Measurements from ENCODE around the gene TM9SF4.
"Not testable (repeated sequence)": the region's sequence is repeated elsewhere in the genome, so short reads cannot be mapped to it uniquely, and the experiment has no call there.

Gene TM9SF4

DNA sequence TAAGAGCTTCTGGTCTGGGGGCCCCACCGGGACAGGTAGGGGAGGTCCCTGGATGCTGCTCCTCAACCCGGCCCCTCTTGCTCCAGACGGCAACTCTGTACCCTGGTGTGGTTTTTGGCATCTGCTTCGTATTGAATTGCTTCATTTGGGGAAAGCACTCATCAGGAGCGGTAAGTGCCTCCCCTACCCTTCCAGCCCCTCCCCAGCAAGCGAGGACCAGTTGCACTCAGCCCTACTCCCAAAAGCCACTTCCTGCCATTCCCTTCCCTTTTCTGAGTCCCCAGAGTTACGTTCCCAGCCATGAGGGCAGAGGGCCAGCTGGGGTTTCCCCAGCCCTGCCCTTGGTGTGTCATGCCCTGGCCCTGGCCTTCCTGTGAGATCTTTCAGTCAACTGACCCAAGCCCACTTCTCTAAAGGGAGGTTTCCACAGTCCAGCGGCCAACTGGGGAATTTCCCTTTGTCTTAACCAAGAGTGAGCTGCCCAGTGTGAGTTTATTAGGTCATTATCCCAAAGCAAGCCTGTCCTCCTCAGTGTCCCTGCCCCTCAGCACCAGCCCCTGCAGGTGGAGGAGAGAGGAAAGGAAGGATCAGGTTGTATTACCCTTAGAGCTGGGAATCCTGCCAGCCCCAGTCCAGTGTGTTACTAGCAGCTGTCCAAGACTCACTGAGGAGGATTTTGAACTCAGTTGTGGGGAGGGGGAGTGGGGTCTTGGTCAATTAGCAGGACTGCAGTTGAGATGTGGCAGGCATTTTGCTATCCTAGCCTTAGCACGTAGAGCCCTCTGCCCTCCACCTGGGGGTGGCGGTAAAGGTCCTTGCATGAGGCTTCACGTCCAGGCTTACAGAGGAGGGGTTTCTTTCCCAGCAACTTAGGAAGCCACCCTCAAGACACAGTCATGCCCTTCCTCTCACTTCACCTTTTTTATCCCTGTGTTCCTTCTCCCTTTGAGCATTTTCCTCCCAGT lies 45.8 kb downstream of the TM9SF4 start:
- DNase-seq (ENCODE audit: low read depth in 1 of 2, low spot score in 1 of 2) = no peak

DNA sequence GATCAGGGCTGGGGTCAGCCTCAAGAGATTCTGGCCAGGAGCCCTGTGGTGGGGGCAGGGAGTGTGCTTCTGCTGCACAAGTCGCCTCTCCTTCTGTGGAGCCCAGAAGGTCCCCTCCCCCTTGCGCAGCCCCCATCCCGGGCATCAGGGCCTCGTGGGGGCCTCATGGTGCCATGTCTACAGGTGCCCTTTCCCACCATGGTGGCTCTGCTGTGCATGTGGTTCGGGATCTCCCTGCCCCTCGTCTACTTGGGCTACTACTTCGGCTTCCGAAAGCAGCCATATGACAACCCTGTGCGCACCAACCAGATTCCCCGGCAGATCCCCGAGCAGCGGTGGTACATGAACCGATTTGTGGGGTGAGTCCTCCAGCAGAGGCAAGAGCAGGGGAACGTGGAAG lies 48.1 kb downstream of the TM9SF4 start:
- no peak for DNase-seq (ENCODE audit: low read depth in 1 of 2, low spot score in 1 of 2)

DNA sequence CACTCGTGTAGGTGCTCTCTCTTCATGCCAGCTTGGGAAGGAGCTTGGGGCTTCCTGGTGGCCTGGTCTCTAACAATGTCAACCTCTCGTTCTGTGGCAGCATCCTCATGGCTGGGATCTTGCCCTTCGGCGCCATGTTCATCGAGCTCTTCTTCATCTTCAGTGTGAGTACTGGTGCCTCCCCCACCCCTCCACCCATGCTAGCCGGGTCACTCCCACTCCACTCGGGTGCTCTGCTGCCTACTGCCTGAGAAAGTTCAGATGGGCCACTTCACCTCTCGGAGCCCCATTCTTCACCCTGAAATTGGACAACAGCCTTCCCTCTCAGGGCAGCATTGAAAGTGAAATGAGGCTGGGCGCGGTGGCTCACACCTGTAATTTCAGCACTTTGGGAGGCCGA lies 48.8 kb downstream of the TM9SF4 start:
- no peak for DNase-seq (ENCODE audit: low read depth in 1 of 2, low spot score in 1 of 2)

DNA sequence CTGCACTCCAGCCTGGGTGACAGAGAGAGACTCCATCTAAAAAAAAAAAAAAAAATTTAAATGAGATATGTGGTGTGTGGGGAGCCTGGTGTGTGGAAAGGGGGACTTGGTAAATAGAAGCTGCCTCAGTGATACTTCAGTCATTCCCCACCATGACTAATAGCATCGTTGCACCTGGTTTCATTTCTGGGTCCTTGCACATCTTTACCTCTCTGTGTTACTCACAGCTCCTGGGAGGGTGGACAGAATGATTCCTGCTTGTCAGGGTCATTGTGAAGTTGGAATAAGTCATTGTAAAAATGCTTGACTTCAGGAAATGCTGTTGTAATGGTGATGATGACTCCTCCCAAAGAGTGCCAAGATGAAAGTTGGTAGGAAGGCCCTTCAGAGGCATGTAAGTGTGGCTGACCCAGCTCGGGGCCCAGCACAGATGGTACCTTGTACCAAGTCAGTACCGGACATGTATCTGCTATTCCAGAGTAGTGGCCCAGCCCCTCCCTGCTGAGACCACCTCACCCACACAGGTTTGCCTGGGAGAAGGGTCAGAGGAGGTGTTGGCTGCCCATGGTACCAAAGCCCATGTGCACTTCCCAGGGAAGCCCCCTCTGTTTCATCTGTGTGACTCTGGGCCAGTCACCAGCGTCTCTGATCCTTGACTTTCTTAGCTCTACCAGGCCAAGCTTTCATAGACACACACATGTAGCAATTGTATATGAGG lies 49.6 kb downstream of the TM9SF4 start:
- no peak for DNase-seq (ENCODE audit: low read depth in 1 of 2, low spot score in 1 of 2)

DNA sequence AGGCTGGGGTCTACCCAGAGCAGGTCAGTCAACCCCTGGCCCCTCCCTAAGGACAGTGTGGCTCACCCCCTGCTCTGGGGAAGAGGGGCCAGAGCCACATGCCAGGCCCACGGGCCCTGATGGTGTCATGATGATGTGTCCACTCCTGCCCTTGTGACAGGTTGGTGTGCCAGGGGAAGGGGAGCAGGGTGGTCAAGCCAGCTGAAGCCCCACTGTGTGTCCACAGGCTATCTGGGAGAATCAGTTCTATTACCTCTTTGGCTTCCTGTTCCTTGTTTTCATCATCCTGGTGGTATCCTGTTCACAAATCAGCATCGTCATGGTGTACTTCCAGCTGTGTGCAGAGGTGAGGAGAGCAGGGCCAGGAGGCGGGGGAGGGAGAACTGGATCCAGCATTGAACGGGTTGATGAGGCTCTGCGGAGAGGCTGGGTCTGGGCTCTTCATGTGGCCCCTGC lies 50.3 kb downstream of the TM9SF4 start:
- no peak for DNase-seq (ENCODE audit: low read depth in 1 of 2, low spot score in 1 of 2)

DNA sequence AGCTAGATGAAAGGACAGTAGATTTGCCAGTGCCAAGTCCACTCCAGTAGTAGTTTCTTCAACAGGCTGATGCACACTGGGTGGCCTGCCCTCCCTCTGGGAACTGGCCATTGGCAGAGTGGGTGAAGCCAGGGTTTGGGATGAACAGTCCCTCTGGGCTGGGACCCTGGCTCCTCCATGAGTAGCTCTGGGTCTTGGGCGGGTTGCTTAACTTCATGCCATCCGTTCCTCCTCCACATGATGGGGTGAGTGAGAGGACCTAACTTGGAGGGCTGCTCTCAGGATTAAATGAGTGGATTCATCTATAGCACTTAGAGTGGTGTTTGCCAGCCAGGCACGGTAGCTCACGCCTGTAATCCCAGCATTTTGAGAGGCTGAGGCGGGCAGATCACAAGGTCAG lies 50.8 kb downstream of the TM9SF4 start:
- DNase-seq (ENCODE audit: low read depth in 1 of 2, low spot score in 1 of 2) = no peak

DNA sequence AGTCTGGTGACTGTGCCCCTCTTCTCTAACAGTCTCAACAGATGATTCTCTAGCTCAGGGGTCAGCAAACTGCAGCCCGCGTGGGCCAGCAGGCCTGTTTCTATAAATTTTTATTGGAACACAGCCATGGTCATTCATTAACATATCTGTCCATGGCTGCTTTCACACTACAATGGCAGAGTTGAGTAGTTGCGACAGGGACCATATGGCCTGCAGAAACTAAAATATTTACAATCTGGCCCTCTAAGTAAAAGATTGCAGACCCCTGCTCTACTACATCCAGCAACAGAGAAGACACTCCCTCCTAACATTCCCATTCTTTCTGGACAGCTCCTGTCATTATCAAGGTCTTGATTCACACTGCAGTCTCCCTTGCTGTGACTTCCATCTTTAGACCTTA lies 52.8 kb downstream of the TM9SF4 start:
- no peak for DNase-seq (ENCODE audit: low read depth in 1 of 2, low spot score in 1 of 2)

DNA sequence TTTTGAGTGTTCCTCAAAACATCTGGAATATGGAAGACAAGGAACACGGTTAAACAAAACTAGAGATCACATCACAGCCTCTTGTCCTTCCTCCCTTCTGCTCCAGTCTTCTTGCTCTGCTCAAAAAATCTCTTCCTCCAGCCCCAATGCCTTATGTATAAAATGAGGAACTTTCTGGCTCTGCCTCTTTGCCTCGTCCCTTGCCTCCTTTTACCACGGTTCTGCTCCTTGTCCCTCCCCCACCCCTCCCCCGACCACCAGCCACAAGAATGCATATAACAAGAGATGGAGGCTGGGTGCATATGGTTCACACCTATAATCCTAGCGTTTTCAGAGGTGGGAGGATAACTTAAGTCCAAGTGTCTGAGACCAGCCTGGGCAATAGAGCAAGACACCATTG lies 54.4 kb downstream of the TM9SF4 start:
- DNase-seq (ENCODE audit: low read depth in 1 of 2, low spot score in 1 of 2) = no peak

DNA sequence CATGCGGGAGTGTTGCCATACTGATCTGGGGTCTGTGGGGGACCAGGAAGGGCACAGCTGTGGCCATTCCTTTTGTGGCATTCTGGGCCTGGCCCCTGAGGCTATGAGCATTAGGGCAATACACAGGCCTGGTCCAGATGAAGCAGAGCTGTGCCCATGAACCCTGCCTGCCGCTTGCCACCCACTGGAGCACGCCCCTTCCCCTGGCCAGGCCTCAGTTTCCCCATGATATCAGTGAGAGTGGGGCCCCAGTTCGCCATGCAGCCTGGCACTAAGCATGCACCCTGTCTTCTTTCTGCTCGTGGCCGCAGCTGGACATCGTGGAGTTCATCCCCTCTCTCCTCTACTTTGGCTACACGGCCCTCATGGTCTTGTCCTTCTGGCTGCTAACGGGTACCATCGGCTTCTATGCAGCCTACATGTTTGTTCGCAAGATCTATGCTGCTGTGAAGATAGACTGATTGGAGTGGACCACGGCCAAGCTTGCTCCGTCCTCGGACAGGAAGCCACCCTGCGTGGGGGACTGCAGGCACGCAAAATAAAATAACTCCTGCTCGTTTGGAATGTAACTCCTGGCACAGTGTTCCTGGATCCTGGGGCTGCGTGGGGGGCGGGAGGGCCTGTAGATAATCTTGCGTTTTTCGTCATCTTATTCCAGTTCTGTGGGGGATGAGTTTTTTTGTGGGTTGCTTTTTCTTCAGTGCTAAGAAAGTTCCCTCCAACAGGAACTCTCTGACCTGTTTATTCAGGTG lies 55.6 kb downstream of the TM9SF4 start:
- no peak for DNase-seq (ENCODE audit: low read depth in 1 of 2, low spot score in 1 of 2)

DNA sequence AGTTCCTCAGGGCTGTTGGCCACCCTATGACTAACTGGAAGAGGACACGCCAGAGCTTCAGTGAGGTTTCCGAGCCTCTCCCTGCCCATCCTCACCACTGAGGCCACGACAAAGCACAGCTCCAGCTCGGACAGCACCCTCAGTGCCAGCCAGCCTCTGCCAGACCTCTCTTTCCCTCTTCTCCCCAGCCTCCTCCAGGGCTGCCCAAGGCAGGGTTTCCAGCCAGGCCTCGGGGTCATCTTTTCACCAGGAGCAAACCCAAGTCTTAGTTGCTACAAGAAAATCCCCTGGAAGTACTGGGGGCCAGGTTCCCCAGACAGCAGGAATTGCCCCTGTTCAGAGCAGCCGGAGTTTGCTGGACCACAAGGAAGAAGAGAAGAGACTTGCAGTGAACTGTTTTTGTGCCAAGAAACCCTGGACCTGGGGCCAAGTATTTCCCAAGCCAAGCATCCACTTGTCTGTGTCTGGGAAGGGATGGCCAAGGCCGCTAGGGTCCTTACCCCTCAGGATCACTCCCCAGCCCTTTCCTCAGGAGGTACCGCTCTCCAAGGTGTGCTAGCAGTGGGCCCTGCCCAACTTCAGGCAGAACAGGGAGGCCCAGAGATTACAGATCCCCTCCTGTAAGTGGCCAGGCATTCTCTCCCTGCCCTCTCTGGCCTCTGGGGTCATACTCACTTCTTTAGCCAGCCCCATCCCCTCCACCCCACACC lies 56.5 kb downstream of the TM9SF4 start:
- no peak for DNase-seq (ENCODE audit: low read depth in 1 of 2, low spot score in 1 of 2)

DNA sequence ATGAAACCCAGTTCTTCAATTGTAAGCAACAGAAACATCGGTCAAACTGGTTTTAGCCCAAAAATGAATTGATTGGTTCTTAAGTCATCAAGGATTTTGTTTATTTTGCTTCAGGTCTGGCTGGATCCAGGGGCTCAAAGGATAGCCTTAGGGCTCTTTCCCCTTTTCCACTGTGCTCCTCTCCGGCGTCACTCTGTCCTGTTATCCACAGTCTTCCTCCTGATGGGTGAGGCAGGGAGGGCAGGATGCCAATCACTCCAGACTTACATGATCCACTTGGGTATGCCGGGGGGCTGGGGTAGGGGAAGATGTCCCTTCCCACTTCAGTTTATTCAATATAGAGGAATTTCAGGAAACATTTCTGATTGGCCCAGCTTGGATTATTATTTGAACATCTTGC lies 58.0 kb downstream of the TM9SF4 start:
- no peak for DNase-seq (ENCODE audit: low read depth in 1 of 2, low spot score in 1 of 2)

DNA sequence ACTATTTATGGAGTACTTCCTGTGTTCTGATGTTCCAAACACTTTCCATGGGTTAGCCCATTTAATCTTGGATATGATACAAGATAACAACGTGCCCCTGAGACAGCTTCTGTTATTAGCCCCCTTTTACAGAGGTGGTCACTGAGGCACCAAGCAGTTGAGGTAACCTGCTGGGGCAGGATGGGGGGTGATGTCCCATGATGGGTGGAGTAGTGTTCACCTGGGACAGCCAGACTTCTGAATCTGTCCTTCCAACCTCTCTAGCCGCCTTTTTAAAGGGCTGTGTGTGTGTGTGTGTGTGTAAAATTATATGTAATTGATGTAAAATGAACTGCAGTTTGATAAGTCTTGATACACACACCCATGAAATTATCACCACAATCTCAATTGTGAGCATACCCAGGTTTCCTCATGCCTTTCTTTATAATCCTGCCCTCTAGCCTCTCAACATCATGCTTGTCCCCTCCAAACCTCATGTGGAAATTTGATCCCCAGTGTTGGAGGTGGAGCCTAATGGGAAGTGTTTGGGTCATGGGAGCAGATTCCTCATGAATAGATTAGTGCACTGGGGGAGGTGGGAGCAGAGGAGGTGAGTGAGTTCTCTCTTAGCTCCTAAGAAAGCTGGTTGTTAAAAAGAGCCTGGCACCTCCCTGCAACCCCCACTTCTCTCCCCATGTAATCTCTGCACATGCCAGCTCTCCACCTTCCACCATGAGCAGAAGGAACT lies 58.8 kb downstream of the TM9SF4 start:
- no peak for DNase-seq (ENCODE audit: low read depth in 1 of 2, low spot score in 1 of 2)

DNA sequence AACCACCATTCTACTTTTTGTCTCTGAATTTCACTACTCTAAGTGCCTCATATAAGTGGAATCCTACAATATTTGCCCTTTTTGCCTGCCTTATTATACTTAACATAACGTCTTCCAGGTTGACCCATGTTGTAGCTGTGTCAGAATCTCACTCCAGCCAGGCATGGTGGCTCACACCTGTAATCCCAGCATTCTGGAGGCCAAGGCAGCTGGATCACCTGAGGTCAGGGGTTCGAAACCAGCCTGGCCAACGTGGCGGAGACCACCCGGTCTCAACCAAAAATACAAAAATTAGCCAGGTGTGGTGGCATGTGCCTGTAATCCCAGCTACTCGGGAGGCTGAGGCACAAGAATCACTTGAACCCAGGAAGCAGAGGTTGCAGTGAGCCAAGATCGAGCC lies 68.2 kb downstream of the TM9SF4 start:
- not testable (repeated sequence) for DNase-seq (ENCODE audit: low read depth in 1 of 2, low spot score in 1 of 2)

DNA sequence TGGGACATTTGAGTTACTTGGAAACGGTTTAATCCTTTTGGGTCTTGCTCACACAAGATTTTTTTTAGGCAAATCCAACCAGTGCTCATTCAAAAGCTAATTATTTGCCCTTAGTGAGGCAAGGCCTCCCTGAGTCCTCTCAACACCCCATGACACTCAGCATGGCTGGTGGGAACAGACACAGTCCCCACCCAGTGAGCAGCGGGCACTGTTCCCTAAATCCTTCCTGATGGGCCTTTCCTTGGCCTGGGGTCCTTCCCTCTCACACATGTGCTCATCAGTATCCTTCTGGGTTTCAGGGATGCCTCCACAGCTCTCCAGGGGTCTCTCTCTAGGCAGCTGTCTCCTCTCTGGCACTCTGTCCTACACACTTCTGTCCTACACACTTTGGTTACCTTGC lies 70.0 kb downstream of the TM9SF4 start:
- no peak for DNase-seq (ENCODE audit: low read depth in 1 of 2, low spot score in 1 of 2)

DNA sequence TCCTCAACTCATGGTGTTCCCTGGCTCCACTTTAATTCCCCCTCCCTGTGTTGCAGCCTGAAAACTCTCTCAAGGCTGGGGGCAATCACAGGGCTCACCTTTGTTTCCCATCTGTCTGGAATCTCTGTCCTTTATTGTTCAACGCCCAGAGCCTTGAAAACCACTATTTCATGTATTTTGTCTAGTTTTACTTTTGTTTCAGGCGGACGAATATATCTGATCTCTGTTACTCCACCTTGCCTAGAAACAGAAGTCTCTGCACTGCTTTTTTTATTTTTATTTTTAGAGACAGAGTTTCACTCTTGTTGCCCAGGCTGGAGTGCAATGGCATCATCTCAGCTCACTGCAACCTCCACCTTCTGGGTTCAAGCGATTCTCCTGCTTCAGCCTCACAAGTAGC lies 70.4 kb downstream of the TM9SF4 start:
- DNase-seq (ENCODE audit: low read depth in 1 of 2, low spot score in 1 of 2) = no peak

DNA sequence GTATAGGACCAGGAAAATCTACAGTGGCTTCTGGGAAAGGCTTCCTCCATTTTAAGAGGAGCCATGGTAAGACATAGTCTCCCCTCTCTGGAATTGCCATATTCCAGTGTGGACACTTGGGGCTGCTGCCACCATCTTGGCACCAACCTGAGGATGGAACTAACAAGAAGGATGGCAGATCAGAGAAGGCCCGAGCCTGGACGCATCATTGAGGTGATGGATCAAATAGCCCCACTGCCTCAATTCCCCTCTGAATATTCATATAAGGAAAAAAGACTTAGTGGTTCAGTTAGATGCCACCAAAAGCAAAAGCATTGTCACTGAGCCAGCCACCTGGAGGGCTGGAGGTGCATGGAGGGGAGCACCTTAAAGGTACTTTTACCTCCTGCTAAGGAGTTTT lies 72.1 kb downstream of the TM9SF4 start:
- no peak for DNase-seq (ENCODE audit: low read depth in 1 of 2, low spot score in 1 of 2)

DNA sequence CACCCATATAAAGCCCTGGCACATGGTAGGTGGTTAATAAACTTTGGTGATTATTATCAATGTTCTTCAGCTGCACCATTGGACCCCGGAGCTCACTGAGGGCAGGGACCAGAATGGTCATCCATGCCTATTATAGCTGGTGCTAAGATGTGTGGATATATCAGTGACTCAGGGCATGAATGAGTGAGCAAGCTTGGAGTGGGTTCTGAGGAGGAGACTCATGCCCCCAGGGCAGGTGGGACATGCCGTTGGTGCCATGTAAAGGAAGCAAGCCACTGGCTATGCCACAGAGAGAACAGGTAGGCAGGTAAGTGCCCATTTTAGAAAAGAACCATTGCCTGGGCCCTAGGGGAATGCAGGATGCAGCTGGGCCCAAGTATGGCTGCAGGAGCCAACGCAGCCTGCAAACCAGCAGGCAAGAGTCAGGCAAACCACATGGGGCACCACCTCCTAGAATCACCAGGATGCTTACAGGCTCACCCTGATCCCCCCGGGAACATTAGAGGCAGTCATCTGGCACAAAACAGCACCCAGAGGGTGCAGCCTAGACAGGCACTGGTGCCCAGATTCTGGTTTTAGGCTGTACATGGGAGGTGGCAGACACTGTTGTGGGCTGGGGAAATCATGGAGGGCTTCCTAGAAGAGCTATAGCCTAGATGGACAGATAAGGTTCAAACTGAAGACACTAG lies 74.6 kb downstream of the TM9SF4 start:
- no peak for DNase-seq (ENCODE audit: low read depth in 1 of 2, low spot score in 1 of 2)

DNA sequence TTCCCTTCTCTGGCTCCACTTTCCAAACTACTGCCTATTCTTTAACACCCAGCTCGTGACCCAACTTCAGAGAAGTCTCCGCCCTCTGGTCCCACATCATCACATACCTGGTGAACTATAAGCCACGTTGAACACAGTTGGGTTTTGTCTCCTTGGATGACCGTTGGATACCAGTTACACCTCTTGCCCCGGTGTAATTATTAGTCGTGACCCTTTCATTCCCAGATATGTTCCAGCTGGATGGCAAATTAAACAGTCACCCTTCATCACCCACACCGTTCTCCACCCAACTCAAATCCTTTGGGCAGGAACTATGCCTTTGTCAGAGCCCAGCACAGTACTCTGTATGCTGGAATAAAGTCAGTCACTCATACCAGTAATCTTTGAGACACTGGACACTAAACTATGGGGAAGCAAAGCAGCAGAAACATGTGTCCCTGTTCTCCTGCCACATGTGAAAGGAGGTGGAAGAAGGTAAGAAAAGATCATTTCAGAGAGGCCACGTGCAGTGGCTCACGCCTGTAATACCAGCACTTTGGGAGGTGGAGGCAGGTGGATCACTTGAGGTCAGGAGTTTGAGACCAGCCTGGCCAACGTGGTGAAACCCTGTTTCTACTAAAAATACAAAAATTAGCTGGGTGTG lies 75.6 kb downstream of the TM9SF4 start:
- no peak for DNase-seq (ENCODE audit: low read depth in 1 of 2, low spot score in 1 of 2)

DNA sequence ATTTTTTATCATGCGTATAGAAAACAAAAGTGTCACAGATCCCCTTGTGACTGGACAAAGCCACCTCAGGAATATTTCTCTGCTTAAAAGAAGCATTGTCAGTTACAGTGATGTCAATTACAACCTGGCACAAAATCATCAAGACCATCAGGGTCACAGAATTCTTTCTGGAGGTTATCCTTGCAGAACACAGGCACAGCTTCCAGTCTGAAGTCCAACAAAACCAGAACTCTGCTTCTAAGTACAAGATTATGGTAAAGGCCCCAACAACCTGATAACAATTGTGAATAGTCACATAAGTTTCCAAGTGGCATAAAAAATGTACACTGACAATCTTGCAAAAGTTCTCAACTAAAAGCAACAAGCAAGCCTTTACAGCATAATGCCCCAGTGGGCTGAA lies 77.0 kb downstream of the TM9SF4 start:
- DNase-seq (ENCODE audit: low read depth in 1 of 2, low spot score in 1 of 2) = no peak
